NCI-H187 treated with DMSO at 0.1 percent for 48 hours (cell line): ENCODE results near the gene NIPAL3.
"Not testable (repeated sequence)": the region's sequence is repeated elsewhere in the genome, so short reads cannot be mapped to it uniquely, and the experiment has no call there.

ENCODE experiments used
- DNase-seq: peaks from one replicate; lab custom pipeline; 2025; lab: John Stamatoyannopoulos, UW

The NIPAL3 gene

GRCh38 chr1:24517898-24518297, 102.3 kb downstream of the NIPAL3 start:
- DNase-seq: no peak

GRCh38 chr1:24520282-24520681, 104.7 kb downstream of the NIPAL3 start:
- DNase-seq: not testable (repeated sequence)
